CD4-positive, CD25-positive, alpha-beta regulatory T cell (primary cell): ENCODE measurements around the gene GALNT2. TPM values are rescaled to one million over a fixed set of nuclear protein-coding genes. Genes with fewer than 3 reads are reported as not detected.
A peak's percentile ranks its signal among the peaks of the same experiment; 100 is the strongest.

ENCODE experiments used
- ATAC-seq, 2 donors: fragments of 150-1000 bp; cut with Tn5 transposase; one replicate each; pipeline ENCODE4 v1.10.0; 2021; ENCODE audit warnings: low read depth in 2 of 2, moderate number of reproducible peaks in 2 of 2, moderate library complexity in 1 of 2
- DNase-seq, 3 donors: peaks; one replicate each; pipeline versions ENCODE4 v3.0.0 to v3.0.0-alpha.2; 2012 to 2022; ENCODE audit warnings: mixed read lengths in 1 of 3
- H3K27ac ChIP-seq: one replicate; pipeline ENCODE4 v1.7.0; 2013; ENCODE audit warnings: mild to moderate bottlenecking, low read length; ENCODE audit not compliant: insufficient read depth, poor library complexity, severe bottlenecking
- H3K27me3 ChIP-seq: one replicate; pipeline ENCODE4 v1.7.0; 2013; ENCODE audit warnings: low read length; ENCODE audit not compliant: control insufficient read depth, insufficient read depth
- H3K36me3 ChIP-seq: one replicate; pipeline ENCODE4 v1.7.0; 2013; ENCODE audit warnings: mild to moderate bottlenecking, low read length, moderate library complexity; ENCODE audit not compliant: control insufficient read depth, insufficient read depth
- H3K4me1 ChIP-seq: 2 replicates; pipeline ENCODE4 v1.7.0; 2013; ENCODE audit warnings: mild to moderate bottlenecking, low read length; ENCODE audit not compliant: insufficient read depth, control insufficient read depth, poor library complexity, severe bottlenecking
- H3K4me3 ChIP-seq: one replicate; pipeline ENCODE4 v1.7.0; 2013; ENCODE audit warnings: low read depth, mild to moderate bottlenecking, low read length, moderate library complexity
- H3K9me3 ChIP-seq, 2 experiments: 1 replicate in 1 of 2; 2 replicates in 1 of 2; pipeline ENCODE4 v1.7.0; 2013; ENCODE audit warnings: low read length in 2 of 2, mild to moderate bottlenecking in 1 of 2, moderate library complexity in 1 of 2; ENCODE audit not compliant: control insufficient read depth in 2 of 2
- H3K27ac Mint-ChIP-seq, 3 donors: one replicate each; pipeline ENCODE4 v1.8.0; 2020 to 2022; ENCODE audit warnings: mild to moderate bottlenecking in 3 of 3, mixed read lengths in 3 of 3, moderate library complexity in 2 of 3
- H3K27me3 Mint-ChIP-seq: one replicate; pipeline ENCODE4 v1.8.0; 2022; ENCODE audit warnings: mild to moderate bottlenecking, mixed read lengths
- H3K36me3 Mint-ChIP-seq: one replicate; pipeline ENCODE4 v1.8.0; 2020; ENCODE audit warnings: mixed read lengths
- H3K4me1 Mint-ChIP-seq, 4 donors: one replicate each; pipeline ENCODE4 v1.8.0; 2020 to 2022; ENCODE audit warnings: mixed read lengths in 4 of 4, mild to moderate bottlenecking in 1 of 4
- H3K4me3 Mint-ChIP-seq, 4 donors: one replicate each; pipeline ENCODE4 v1.8.0; 2020 to 2022; ENCODE audit warnings: mild to moderate bottlenecking in 4 of 4, mixed read lengths in 4 of 4, moderate library complexity in 3 of 4
- H3K9me3 Mint-ChIP-seq, 7 donors: one replicate each; pipeline ENCODE4 v1.8.0; 2020 to 2022; ENCODE audit warnings: mixed read lengths in 7 of 7, mild to moderate bottlenecking in 3 of 7, moderate library complexity in 2 of 7
- polyA plus RNA-seq, 4 donors: library from polyadenylated mRNA; unstranded; fragments of 300-500 nt; fragmentation: Illumina TruSeq; gene quantifications; one replicate each; pipeline ENCODE4 v1.2.3, GENCODE V29; 2021
- total RNA-seq: library from RNA; stranded (reverse); gene quantifications from one replicate; pipeline ENCODE4 v1.2.3, GENCODE V29; 2022

Gene GALNT2
- total and polyA plus RNA-seq, 5 donors from 2014 or later = 10.9 to 15.8 (median 13.1) TPM

GRCh38 chr1:230176326-230176725, 109.3 kb downstream of the GALNT2 start:
- Histone ChIP-seq H3K27me3 (no peaks in the 10 kb centered on the region), H3K4me1 (no peaks in the 10 kb centered on the region), H3K36me3 (peaks cover 3% of the 10 kb centered on the region), H3K27ac (no peak overlapping the region), H3K9me3 (no peaks in the 10 kb centered on the region), H3K4me3 (no peak overlapping the region)
- H3K4me3 Mint-ChIP-seq = peak overlapping the region in 1 of 4 donors; percentile 60
- no peak for DNase-seq
- peaks cover 5 to 20% (median 16%) of the 10 kb centered on the region in 4 donors for H3K4me1 Mint-ChIP-seq
- no peaks in the 10 kb centered on the region for H3K27me3 Mint-ChIP-seq
- ATAC-seq = no peak
- peaks cover 0 to 1% (median 0%) of the 10 kb centered on the region in 7 donors for H3K9me3 Mint-ChIP-seq
- peaks cover 26% of the 10 kb centered on the region for H3K36me3 Mint-ChIP-seq
- H3K27ac Mint-ChIP-seq = peak overlapping the region in 1 of 3 donors; percentile 5

- Mint-ChIP-seq H3K4me1 (peaks cover 5 to 25% (median 17%) of the 10 kb centered on the region in 4 donors), H3K36me3 (peaks cover 29% of the 10 kb centered on the region), H3K4me3 (peak overlapping the region in 1 of 4 donors; percentile 60), H3K27me3 (no peaks in the 10 kb centered on the region), H3K9me3 (peaks cover 0 to 1% (median 0%) of the 10 kb centered on the region in 7 donors), H3K27ac (peak overlapping the region in 2 of 3 donors; percentile 5 to 24)
- DNase-seq (peak in 1 of 3 donors; percentile 42), ATAC-seq (no peak)
- Histone ChIP-seq H3K4me3 (peak overlapping the region; percentile 18), H3K4me1 (no peaks in the 10 kb centered on the region), H3K9me3 (no peaks in the 10 kb centered on the region), H3K27me3 (no peaks in the 10 kb centered on the region), H3K36me3 (peaks cover 3% of the 10 kb centered on the region), H3K27ac (no peak overlapping the region)
These were observed 109.9 kb downstream of the GALNT2 start for GRCh38 chr1:230176871-230177411.

- no peak overlapping the region for H3K4me3 Mint-ChIP-seq
- H3K27ac Mint-ChIP-seq = no peak overlapping the region
- H3K36me3 Mint-ChIP-seq = peaks cover 34% of the 10 kb centered on the region
- H3K4me1 Mint-ChIP-seq = peaks cover 10 to 26% (median 21%) of the 10 kb centered on the region in 4 donors
- Histone ChIP-seq H3K27ac (no peak overlapping the region), H3K4me3 (no peak overlapping the region), H3K27me3 (no peaks in the 10 kb centered on the region), H3K36me3 (peaks cover 3% of the 10 kb centered on the region), H3K9me3 (no peaks in the 10 kb centered on the region), H3K4me1 (no peaks in the 10 kb centered on the region)
- DNase-seq (no peak), ATAC-seq (no peak)
- peaks cover 0 to 1% (median 0%) of the 10 kb centered on the region in 7 donors for H3K9me3 Mint-ChIP-seq
- H3K27me3 Mint-ChIP-seq = no peaks in the 10 kb centered on the region
These were observed 112.2 kb downstream of the GALNT2 start for GRCh38 chr1:230179249-230179648.

GRCh38 chr1:230185076-230186001, 118.3 kb downstream of the GALNT2 start:
- Mint-ChIP-seq H3K27ac (no peak overlapping the region), H3K9me3 (peaks cover 0 to 2% (median 0%) of the 10 kb centered on the region in 7 donors), H3K4me1 (peaks cover 24 to 40% (median 34%) of the 10 kb centered on the region in 4 donors), H3K4me3 (no peak overlapping the region), H3K27me3 (no peaks in the 10 kb centered on the region), H3K36me3 (peaks cover 34% of the 10 kb centered on the region)
- Histone ChIP-seq H3K4me3 (no peak overlapping the region), H3K9me3 (no peaks in the 10 kb centered on the region), H3K4me1 (peaks cover 10% of the 10 kb centered on the region), H3K27ac (no peak overlapping the region), H3K36me3 (no peaks in the 10 kb centered on the region), H3K27me3 (no peaks in the 10 kb centered on the region)
- DNase-seq (no peak), ATAC-seq (no peak)

GRCh38 chr1:230186003-230186863, 119.2 kb downstream of the GALNT2 start:
- DNase-seq (no peak), ATAC-seq (no peak)
- Histone ChIP-seq H3K9me3 (no peaks in the 10 kb centered on the region), H3K4me3 (no peak overlapping the region), H3K4me1 (peaks cover 10% of the 10 kb centered on the region), H3K27me3 (no peaks in the 10 kb centered on the region), H3K36me3 (no peaks in the 10 kb centered on the region), H3K27ac (no peak overlapping the region)
- Mint-ChIP-seq H3K27me3 (no peaks in the 10 kb centered on the region), H3K36me3 (peaks cover 25% of the 10 kb centered on the region), H3K4me3 (peak overlapping the region in 1 of 4 donors; percentile 16), H3K9me3 (peaks cover 0 to 2% (median 0%) of the 10 kb centered on the region in 7 donors), H3K4me1 (peaks cover 24 to 37% (median 32%) of the 10 kb centered on the region in 4 donors), H3K27ac (no peak overlapping the region)

GRCh38 chr1:230186874-230187273, 119.8 kb downstream of the GALNT2 start:
- no peak overlapping the region for H3K4me3 Mint-ChIP-seq
- H3K9me3 Mint-ChIP-seq = peaks cover 0 to 2% (median 0%) of the 10 kb centered on the region in 7 donors
- no peak overlapping the region for H3K27ac ChIP-seq
- no peaks in the 10 kb centered on the region for H3K27me3 ChIP-seq
- H3K4me1 Mint-ChIP-seq = peaks cover 24 to 37% (median 29%) of the 10 kb centered on the region in 4 donors
- no peak overlapping the region for H3K4me3 ChIP-seq
- peaks cover 10% of the 10 kb centered on the region for H3K4me1 ChIP-seq
- peaks cover 21% of the 10 kb centered on the region for H3K36me3 Mint-ChIP-seq
- no peaks in the 10 kb centered on the region for H3K36me3 ChIP-seq
- H3K27me3 Mint-ChIP-seq = no peaks in the 10 kb centered on the region
- H3K27ac Mint-ChIP-seq = peak overlapping the region in 1 of 3 donors; percentile 16
- no peak for DNase-seq
- no peak for ATAC-seq
- no peaks in the 10 kb centered on the region for H3K9me3 ChIP-seq

- H3K9me3 ChIP-seq = no peaks in the 10 kb centered on the region
- Mint-ChIP-seq H3K4me3 (no peak overlapping the region), H3K36me3 (peaks cover 22% of the 10 kb centered on the region), H3K9me3 (peaks cover 0 to 2% (median 0%) of the 10 kb centered on the region in 7 donors), H3K27ac (no peak overlapping the region), H3K4me1 (peaks cover 24 to 36% (median 29%) of the 10 kb centered on the region in 4 donors), H3K27me3 (no peaks in the 10 kb centered on the region)
- H3K4me3 ChIP-seq = no peak overlapping the region
- H3K27ac ChIP-seq = no peak overlapping the region
- DNase-seq (no peak), ATAC-seq (no peak)
- H3K36me3 ChIP-seq = no peaks in the 10 kb centered on the region
- no peaks in the 10 kb centered on the region for H3K27me3 ChIP-seq
- peaks cover 10% of the 10 kb centered on the region for H3K4me1 ChIP-seq
These were observed 120.3 kb downstream of the GALNT2 start for GRCh38 chr1:230187290-230187689.
